DOHH2 (cell line): ENCODE data around the gene CYP1A1.

Experiments used
- EZH2phosphoT487 ChIP-seq: fragments of 200-600 bp; sonication (generic); IDR thresholded peaks from 2 replicates; pipeline ENCODE4 v1.6.1; 2017; ENCODE audit warnings: borderline replicate concordance, mild to moderate bottlenecking, antibody characterized with exemption, low read length, moderate library complexity, mixed read lengths
- TF ChIP-seq, protein P1 (sequence below): fragments of 200-600 bp; sonication (generic); IDR thresholded peaks from one replicate; pipeline ENCODE4 v1.5.1; 2014; ENCODE audit warnings: antibody characterized with exemption, mild to moderate bottlenecking, low read depth, low read length; ENCODE audit not compliant: poor library complexity, severe bottlenecking

DNA sequence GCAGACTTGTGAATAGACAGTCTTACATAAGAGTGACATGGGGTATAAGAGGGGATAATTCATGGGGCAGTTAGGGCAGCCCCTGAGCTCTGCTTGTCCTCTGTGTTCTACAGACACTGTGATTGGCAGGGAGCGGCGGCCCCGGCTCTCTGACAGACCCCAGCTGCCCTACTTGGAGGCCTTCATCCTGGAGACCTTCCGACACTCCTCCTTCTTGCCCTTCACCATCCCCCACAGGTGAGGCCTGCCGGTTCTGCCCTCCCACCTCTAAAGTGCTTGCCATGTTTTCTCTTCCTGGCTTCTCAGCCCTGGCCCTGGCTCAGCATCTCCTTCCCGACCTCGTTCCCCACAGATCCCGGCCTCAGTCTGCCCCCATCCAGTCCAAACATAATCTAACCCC, 26.7 kb upstream of the CYP1A1 start:
- TF ChIP-seq, protein P1, sequence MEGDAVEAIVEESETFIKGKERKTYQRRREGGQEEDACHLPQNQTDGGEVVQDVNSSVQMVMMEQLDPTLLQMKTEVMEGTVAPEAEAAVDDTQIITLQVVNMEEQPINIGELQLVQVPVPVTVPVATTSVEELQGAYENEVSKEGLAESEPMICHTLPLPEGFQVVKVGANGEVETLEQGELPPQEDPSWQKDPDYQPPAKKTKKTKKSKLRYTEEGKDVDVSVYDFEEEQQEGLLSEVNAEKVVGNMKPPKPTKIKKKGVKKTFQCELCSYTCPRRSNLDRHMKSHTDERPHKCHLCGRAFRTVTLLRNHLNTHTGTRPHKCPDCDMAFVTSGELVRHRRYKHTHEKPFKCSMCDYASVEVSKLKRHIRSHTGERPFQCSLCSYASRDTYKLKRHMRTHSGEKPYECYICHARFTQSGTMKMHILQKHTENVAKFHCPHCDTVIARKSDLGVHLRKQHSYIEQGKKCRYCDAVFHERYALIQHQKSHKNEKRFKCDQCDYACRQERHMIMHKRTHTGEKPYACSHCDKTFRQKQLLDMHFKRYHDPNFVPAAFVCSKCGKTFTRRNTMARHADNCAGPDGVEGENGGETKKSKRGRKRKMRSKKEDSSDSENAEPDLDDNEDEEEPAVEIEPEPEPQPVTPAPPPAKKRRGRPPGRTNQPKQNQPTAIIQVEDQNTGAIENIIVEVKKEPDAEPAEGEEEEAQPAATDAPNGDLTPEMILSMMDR = no peak
- no peak for TF ChIP-seq EZH2phosphoT487
